GM23338 (cell line): ENCODE measurements around the gene DACH1. TPM values are rescaled to one million over a fixed set of nuclear protein-coding genes. Genes with fewer than 3 reads are reported as not detected.

Source experiments
- ATAC-seq: fragments of 200-7000 bp; cut with Tn5 transposase; 3 replicates; pipeline ENCODE4 v1.9.1; 2020
- DNase-seq: peaks from one replicate; pipeline ENCODE4 v3.0.0-alpha.2; 2015; ENCODE audit warnings: low spot score
- H2AFZ ChIP-seq: fragments of 200-600 bp; sonication (generic); 2 replicates; pipeline ENCODE4 v1.8.0; 2016; ENCODE audit warnings: antibody characterized with exemption, mild to moderate bottlenecking, moderate library complexity
- H3F3A ChIP-seq: fragments of 200-600 bp; sonication (generic); replicated peaks from 2 replicates; pipeline ENCODE4 v1.8.0; 2017; ENCODE audit warnings: antibody characterized with exemption, mixed run types, low read depth
- H3K27ac ChIP-seq: fragments of 200-600 bp; sonication (generic); 2 replicates; pipeline ENCODE4 v1.6.1; 2016; ENCODE audit warnings: low read depth
- H3K27me3 ChIP-seq: fragments of 200-600 bp; sonication (generic); 2 replicates; pipeline ENCODE4 v1.8.0; 2016; ENCODE audit warnings: mild to moderate bottlenecking, mixed run types, moderate library complexity; ENCODE audit not compliant: insufficient read depth
- H3K36me3 ChIP-seq: fragments of 200-600 bp; sonication (generic); 2 replicates; pipeline ENCODE4 v1.8.0; 2016; ENCODE audit warnings: mild to moderate bottlenecking; ENCODE audit not compliant: insufficient read depth
- H3K4me1 ChIP-seq: fragments of 200-600 bp; sonication (generic); 2 replicates; pipeline ENCODE4 v1.8.0; 2016; ENCODE audit warnings: mild to moderate bottlenecking, moderate library complexity; ENCODE audit not compliant: insufficient read depth
- H3K4me2 ChIP-seq: fragments of 200-600 bp; sonication (generic); 2 replicates; pipeline ENCODE4 v1.7.1; 2017; ENCODE audit warnings: mixed run types
- H3K4me3 ChIP-seq: fragments of 200-600 bp; sonication (generic); 2 replicates; pipeline ENCODE4 v1.6.1; 2016; ENCODE audit warnings: mixed run types
- H3K79me2 ChIP-seq: fragments of 200-600 bp; sonication (generic); replicated peaks from 2 replicates; pipeline ENCODE4 v1.8.0; 2017; ENCODE audit warnings: mild to moderate bottlenecking; ENCODE audit not compliant: insufficient read depth
- H3K9me2 ChIP-seq: fragments of 200-600 bp; sonication (generic); 2 replicates; pipeline ENCODE4 v1.8.0; 2017; ENCODE audit not compliant: insufficient read depth
- H4K20me1 ChIP-seq: fragments of 200-600 bp; sonication (generic); replicated peaks from 2 replicates; pipeline ENCODE4 v1.8.0; 2017; ENCODE audit warnings: mild to moderate bottlenecking; ENCODE audit not compliant: insufficient read depth
- H3K27ac Mint-ChIP-seq: 2 replicates; pipeline ENCODE4 v1.8.0; 2020; ENCODE audit warnings: inconsistent platforms, mild to moderate bottlenecking, moderate library complexity, mixed read lengths
- H3K27me3 Mint-ChIP-seq: 3 replicates; pipeline ENCODE4 v1.8.0; 2022; ENCODE audit warnings: low read depth, mild to moderate bottlenecking, moderate library complexity, mixed read lengths, inconsistent platforms; ENCODE audit not compliant: insufficient read depth, poor library complexity
- H3K36me3 Mint-ChIP-seq: 3 replicates; pipeline ENCODE4 v1.8.0; 2021; ENCODE audit warnings: low read depth, mild to moderate bottlenecking, inconsistent platforms, moderate library complexity, mixed read lengths
- H3K4me1 Mint-ChIP-seq: 3 replicates; pipeline ENCODE4 v1.8.0; 2020; ENCODE audit warnings: mild to moderate bottlenecking, inconsistent platforms, mixed read lengths
- H3K4me3 Mint-ChIP-seq: 3 replicates; pipeline ENCODE4 v1.8.0; 2021; ENCODE audit warnings: moderate library complexity, mild to moderate bottlenecking, inconsistent platforms, mixed read lengths
- H3K9me3 Mint-ChIP-seq: 3 replicates; pipeline ENCODE4 v1.8.0; 2020; ENCODE audit warnings: moderate library complexity, mild to moderate bottlenecking, inconsistent platforms, mixed read lengths
- CREB1 ChIP-seq: fragments of 250-450 bp; sonication (Bioruptor Pico); IDR thresholded peaks from 2 replicates; pipeline ENCODE4 v1.5.0; 2020; ENCODE audit warnings: low read depth, mild to moderate bottlenecking, moderate library complexity
- CTCF ChIP-seq, 2 experiments: fragments of 200-600 bp in 1 of 2; sonication (generic) in 1 of 2; conservative IDR thresholded peaks; 2 replicates each; pipeline versions ENCODE4 v1.5.1 to v1.6.1; 2016 to 2017; ENCODE audit warnings: antibody characterized with exemption in 2 of 2, low read depth in 2 of 2, mild to moderate bottlenecking in 2 of 2, moderate library complexity in 1 of 2
- ETS1 ChIP-seq: IDR thresholded peaks from 2 replicates; pipeline ENCODE4 v1.6.1; 2016; ENCODE audit warnings: antibody characterized with exemption
- EZH2 ChIP-seq: fragments of 200-600 bp; sonication (generic); IDR thresholded peaks from one replicate; pipeline ENCODE4 v1.8.0; 2017; ENCODE audit warnings: antibody characterized with exemption, mild to moderate bottlenecking, low read depth; ENCODE audit not compliant: unreplicated experiment
- EZH2phosphoT487 ChIP-seq: fragments of 200-600 bp; sonication (generic); IDR thresholded peaks from one replicate; pipeline ENCODE4 v1.8.1; 2018; ENCODE audit warnings: antibody characterized with exemption; ENCODE audit not compliant: unreplicated experiment
- JUNB ChIP-seq: IDR thresholded peaks from one replicate; pipeline ENCODE4 v1.6.1; 2016; ENCODE audit warnings: antibody characterized with exemption; ENCODE audit not compliant: unreplicated experiment
- NANOG ChIP-seq: IDR thresholded peaks from 2 replicates; pipeline ENCODE4 v1.6.1; 2016; ENCODE audit warnings: antibody characterized with exemption, borderline replicate concordance
- POLR2AphosphoS5 ChIP-seq: IDR thresholded peaks from 2 replicates; pipeline ENCODE4 v1.6.1; 2016; ENCODE audit warnings: antibody characterized with exemption, low read depth
- REST ChIP-seq: IDR thresholded peaks from one replicate; pipeline ENCODE4 v1.6.1; 2018; ENCODE audit warnings: antibody characterized with exemption; ENCODE audit not compliant: unreplicated experiment
- STAT1 ChIP-seq: IDR thresholded peaks from one replicate; pipeline ENCODE4 v1.6.1; 2016; ENCODE audit warnings: antibody characterized with exemption; ENCODE audit not compliant: unreplicated experiment
- ZNF114 ChIP-seq: fragments of 250-450 bp; sonication (Bioruptor Pico); IDR thresholded peaks from 2 replicates; pipeline ENCODE4 v1.5.0; 2020; ENCODE audit warnings: mild to moderate bottlenecking, moderate library complexity
- ZNF331 ChIP-seq: fragments of 250-450 bp; sonication (Bioruptor Pico); IDR thresholded peaks from 2 replicates; pipeline ENCODE4 v1.5.0; 2020; ENCODE audit warnings: low read depth, mild to moderate bottlenecking, moderate library complexity
- ZNF462 ChIP-seq: fragments of 250-450 bp; sonication (Bioruptor Pico); IDR thresholded peaks from 2 replicates; pipeline ENCODE4 v1.5.0; 2020; ENCODE audit warnings: mild to moderate bottlenecking, moderate library complexity
- polyA plus RNA-seq: library from polyadenylated mRNA; unstranded; fragments of >200 nt; fragmentation: Nextera tagmentation; extraction: Ambion mirVana; gene quantifications from 2 replicates; pipeline ENCODE4 v1.2.1, GENCODE V29; 2016
- total RNA-seq: library from RNA; depleted of rRNA; stranded (reverse); fragments of >200 nt; shearing (Covaris generic); gene quantifications from 2 replicates; pipeline ENCODE4 v1.2.3, GENCODE V29; 2014

The DACH1 gene
- total and polyA plus RNA-seq, 2 experiments from 2014 or later = 0.45 to 0.57 TPM

GRCh38 chr13:71842003-71842402 lies 25.0 kb downstream of the DACH1 start:
- Mint-ChIP-seq H3K27ac (no peak overlapping the region), H3K9me3 (no peaks in the 10 kb centered on the region), H3K4me3 (no peak overlapping the region), H3K4me1 (peaks cover 4% of the 10 kb centered on the region; the same call in 2 of the 3 replicates), H3K27me3 (no peaks in the 10 kb centered on the region), H3K36me3 (no peaks in the 10 kb centered on the region)
- Histone ChIP-seq H3K36me3 (no peaks in the 10 kb centered on the region), H3K27ac (no peak overlapping the region), H2AFZ (no peak overlapping the region), H3K27me3 (no peaks in the 10 kb centered on the region), H3K9me2 (no peaks in the 10 kb centered on the region), H4K20me1 (no peaks in the 10 kb centered on the region), H3K4me2 (no peak overlapping the region), H3F3A (no peaks in the 10 kb centered on the region), H3K79me2 (no peaks in the 10 kb centered on the region), H3K4me3 (no peak overlapping the region), H3K4me1 (no peaks in the 10 kb centered on the region)
- ATAC-seq (no peak), DNase-seq (no peak)
- TF ChIP-seq REST = no peak
- no peak for TF ChIP-seq STAT1
- no peak for TF ChIP-seq EZH2phosphoT487
- TF ChIP-seq EZH2 = no peak
- no peak for TF ChIP-seq ZNF331 (CRISPR knock-in tag)
- TF ChIP-seq CREB1 (CRISPR knock-in tag) = no peak
- TF ChIP-seq JUNB = no peak
- TF ChIP-seq ETS1 = no peak
- TF ChIP-seq ZNF114 (CRISPR knock-in tag) = no peak
- TF ChIP-seq CTCF (conservative IDR thresholded peaks at IDR 0.05; ENCODE audit: low read depth in 2 of 2) = no peak
- TF ChIP-seq POLR2AphosphoS5 = no peak
- no peak for TF ChIP-seq NANOG
- no peak for TF ChIP-seq ZNF462 (CRISPR knock-in tag)
